ENCODE data around the gene MAPK14.

MAPK14 gene

DNA sequence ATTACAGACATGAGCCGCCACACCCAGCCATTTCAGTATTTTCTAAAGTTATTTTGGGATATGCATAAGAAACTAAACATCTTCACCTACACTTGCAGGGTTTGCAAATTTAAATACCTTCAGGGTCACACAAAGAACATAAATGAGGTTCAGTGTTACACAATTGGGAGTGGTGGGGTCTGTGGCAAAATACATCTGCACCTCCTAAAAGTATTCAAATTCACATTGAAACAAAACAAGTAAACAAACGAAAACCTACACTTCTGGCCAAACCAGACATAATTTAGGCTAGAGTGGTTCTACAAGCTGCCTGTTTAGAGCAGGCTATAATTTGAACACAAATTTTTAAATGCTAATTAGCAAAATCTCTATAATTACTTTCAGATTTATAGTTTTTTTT is 34.6 kb downstream of the MAPK14 start:
- DNase-seq (ENCODE audit: insufficient read length, low spot score) (no peak), FAIRE-seq (no peak)
- no peak for TF ChIP-seq CTCF (IDR thresholded peaks at IDR 0.05; ENCODE audit: insufficient read depth, missing control alignments)

- FAIRE-seq (no peak), DNase-seq (ENCODE audit: insufficient read length, low spot score) (no peak)
- TF ChIP-seq CTCF (IDR thresholded peaks at IDR 0.05; ENCODE audit: insufficient read depth, missing control alignments) = no peak
Observed at GRCh38 chr6:36063318-36064060, 35.9 kb downstream of the MAPK14 start.

GRCh38 chr6:36064770-36065396 is 37.3 kb downstream of the MAPK14 start:
- no peak for FAIRE-seq
- DNase-seq (ENCODE audit: insufficient read length, low spot score) = no peak
- no peak for TF ChIP-seq CTCF (IDR thresholded peaks at IDR 0.05; ENCODE audit: insufficient read depth, missing control alignments)

DNA sequence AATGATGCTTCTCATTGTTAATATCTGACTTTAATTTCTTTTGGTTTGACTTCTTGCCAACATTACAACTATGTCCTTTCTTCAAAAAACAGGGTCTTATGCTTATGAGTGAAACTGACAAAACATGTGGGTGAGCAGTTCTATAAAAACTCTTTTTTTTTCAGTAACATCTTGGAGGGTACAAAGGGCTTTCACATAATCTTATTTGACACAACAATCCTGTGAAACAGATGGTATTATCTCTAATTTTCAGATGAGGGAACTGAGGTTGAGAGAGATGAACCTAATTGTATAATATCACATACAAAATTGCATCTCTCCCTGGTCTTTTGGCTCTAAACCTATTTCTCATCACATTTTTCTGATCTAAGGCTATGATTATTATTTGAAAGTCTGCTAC is 38.3 kb downstream of the MAPK14 start:
- FAIRE-seq = no peak
- no peak for TF ChIP-seq CTCF (IDR thresholded peaks at IDR 0.05; ENCODE audit: insufficient read depth, missing control alignments)
- no peak for DNase-seq (ENCODE audit: insufficient read length, low spot score)

- FAIRE-seq (no peak), DNase-seq (ENCODE audit: insufficient read length, low spot score) (no peak)
- TF ChIP-seq CTCF (IDR thresholded peaks at IDR 0.05; ENCODE audit: insufficient read depth, missing control alignments) = no peak
Observed at GRCh38 chr6:36066817-36067216, 39.2 kb downstream of the MAPK14 start.

DNA sequence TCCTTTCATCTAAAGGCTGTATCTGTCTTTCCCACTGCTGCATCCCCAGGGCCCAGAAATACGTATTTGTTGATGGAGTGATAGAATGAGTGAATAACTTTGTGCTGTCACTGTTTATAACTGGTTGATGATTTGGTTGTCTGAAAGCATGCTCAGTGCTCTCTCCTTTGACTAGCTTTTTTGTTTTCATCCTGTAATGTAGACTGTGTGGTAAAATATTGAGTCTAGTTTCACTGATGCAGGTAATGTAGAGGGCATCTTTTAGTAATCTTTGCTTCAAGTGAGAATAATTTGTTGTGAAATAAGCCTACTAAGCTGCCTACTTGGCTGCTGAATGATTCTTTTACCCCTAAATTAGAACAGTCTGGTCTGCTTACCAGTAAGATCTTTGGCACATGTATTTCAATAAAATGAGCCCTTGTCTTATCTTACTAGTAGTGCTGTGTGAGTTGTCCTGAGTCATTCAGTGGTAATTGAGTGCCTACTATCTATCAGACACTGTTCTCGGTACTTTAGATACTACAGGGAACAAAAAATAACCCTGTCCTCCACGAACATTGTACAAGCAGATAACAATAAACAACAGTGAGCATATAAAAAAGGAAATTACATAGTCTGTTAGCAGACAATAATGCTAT is 39.9 kb downstream of the MAPK14 start:
- FAIRE-seq (no peak), DNase-seq (ENCODE audit: insufficient read length, low spot score) (no peak)
- TF ChIP-seq CTCF (IDR thresholded peaks at IDR 0.05; ENCODE audit: insufficient read depth, missing control alignments) = no peak

DNA sequence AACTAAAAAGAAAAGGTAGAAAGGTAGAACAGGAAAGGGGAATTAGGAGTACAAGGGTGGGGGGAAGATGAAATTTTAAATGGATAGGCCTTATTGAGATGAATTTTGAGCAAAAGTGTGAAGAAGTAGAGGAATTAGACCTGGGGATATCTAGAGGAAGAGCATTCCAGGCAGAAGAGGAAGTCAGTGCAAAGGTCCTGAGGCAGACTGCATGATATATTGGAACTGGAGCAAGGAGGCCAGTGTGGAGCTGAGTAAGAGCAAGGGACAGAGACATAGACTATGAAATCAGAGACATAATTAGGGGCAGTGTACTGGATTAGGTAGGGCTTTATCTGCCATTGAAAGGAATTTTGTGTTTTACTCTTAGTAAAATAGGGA is 40.4 kb downstream of the MAPK14 start:
- no peak for TF ChIP-seq CTCF (IDR thresholded peaks at IDR 0.05; ENCODE audit: insufficient read depth, missing control alignments)
- FAIRE-seq (no peak), DNase-seq (ENCODE audit: insufficient read length, low spot score) (no peak)
